ENCODE data around the gene RIPOR1.

DNA sequence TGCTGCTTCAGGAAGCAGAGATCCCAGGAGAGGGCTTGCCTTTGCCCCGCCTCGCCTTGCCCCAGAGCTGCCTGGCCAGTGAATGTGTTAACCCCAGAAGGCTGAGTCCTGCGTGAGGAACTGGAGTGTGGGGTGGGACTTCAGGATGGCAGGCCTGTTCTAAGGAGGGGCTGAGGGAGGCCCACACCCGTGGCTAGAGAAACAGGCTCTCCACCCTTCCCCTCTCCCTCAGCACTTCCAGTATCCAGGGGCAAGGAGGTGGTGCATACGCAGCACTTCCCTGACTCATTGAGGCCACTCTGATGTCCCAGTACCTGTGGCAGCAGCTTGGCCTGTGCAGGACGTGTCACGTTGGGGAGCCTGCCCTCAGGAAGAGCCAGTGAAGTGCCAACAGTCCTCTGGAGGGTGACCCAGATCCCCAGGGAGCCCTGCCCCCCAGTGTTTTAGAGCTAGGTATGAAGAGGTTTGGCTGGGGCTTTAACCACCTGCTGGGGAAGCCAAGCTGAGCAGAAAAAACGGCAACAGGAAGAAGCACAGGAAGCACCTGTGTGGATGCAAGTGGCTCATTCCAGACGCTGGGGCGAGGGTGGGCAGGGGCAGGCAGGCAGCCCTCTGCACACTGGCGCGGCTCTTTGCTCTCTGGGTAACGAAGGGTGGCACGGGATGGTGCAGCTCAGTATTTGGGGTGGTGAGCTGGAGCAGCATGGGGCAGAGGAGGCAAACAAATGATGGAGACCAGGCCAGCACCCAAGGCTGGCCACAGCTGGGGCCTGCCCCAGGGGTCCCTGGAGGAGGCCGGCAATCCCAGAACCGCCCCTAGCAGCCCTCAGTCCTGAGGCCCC is 19.0 kb downstream of the RIPOR1 start:
- TF ChIP-seq, protein P1, sequence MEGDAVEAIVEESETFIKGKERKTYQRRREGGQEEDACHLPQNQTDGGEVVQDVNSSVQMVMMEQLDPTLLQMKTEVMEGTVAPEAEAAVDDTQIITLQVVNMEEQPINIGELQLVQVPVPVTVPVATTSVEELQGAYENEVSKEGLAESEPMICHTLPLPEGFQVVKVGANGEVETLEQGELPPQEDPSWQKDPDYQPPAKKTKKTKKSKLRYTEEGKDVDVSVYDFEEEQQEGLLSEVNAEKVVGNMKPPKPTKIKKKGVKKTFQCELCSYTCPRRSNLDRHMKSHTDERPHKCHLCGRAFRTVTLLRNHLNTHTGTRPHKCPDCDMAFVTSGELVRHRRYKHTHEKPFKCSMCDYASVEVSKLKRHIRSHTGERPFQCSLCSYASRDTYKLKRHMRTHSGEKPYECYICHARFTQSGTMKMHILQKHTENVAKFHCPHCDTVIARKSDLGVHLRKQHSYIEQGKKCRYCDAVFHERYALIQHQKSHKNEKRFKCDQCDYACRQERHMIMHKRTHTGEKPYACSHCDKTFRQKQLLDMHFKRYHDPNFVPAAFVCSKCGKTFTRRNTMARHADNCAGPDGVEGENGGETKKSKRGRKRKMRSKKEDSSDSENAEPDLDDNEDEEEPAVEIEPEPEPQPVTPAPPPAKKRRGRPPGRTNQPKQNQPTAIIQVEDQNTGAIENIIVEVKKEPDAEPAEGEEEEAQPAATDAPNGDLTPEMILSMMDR (IDR thresholded peaks at IDR 0.05) = no peak
- no peak for TF ChIP-seq POLR2AphosphoS5 (IDR thresholded peaks at IDR 0.05)
- TF ChIP-seq POLR2A (IDR thresholded peaks at IDR 0.05) = no peak
- TF ChIP-seq EP300 (IDR thresholded peaks at IDR 0.05) = no peak

All from suprapubic skin (tissue), 4 donors.